ENCODE measurements around the gene VWA8. TPM values are rescaled to one million over a fixed set of nuclear protein-coding genes. Genes with fewer than 3 reads are reported as not detected.

The VWA8 gene
- 26.4 and 26.6 TPM in 2 replicates for total RNA-seq

- intact Hi-C loops (cut with micrococcal nuclease), result loop anchor here (1.0 to 2.0 kb wide), 4 partner anchors 45 to 829 kb away; partner anchors contain the start of gene KBTBD6
- H3K36me3 Mint-ChIP-seq (ENCODE audit: low read depth), result peaks cover 5% of the 10 kb centered on the region
- H3K4me1 Mint-ChIP-seq (ENCODE audit: low read depth), result peaks cover 45% of the 10 kb centered on the region
- peak within 1 kb of the TSS; percentile 95 for H3K4me3 Mint-ChIP-seq
- H3K27me3 Mint-ChIP-seq (ENCODE audit: insufficient read depth), result peaks cover 3% of the 10 kb centered on the region
- DNase-seq (ENCODE audit: low spot score), result peak; percentile 81
- H3K27ac Mint-ChIP-seq, result peak within 1 kb of the TSS; percentile 91
- H3K9me3 Mint-ChIP-seq, result no peaks in the 10 kb centered on the region
Measured at GRCh38 chr13:41960637-41961465, at the start of gene VWA8. TSS of gene VWA8 (minus strand) at chr13:41961109. CDS start at chr13:41961015, 94 bp downstream.

- DNase-seq (ENCODE audit: low spot score), result no peak
- Mint-ChIP-seq H3K4me1 (ENCODE audit: low read depth) (no peaks in the 10 kb centered on the region), H3K9me3 (no peaks in the 10 kb centered on the region), H3K27ac (no peak overlapping the region), H3K4me3 (no peak overlapping the region), H3K36me3 (ENCODE audit: low read depth) (no peaks in the 10 kb centered on the region), H3K27me3 (ENCODE audit: insufficient read depth) (no peaks in the 10 kb centered on the region)
- intact Hi-C loops (cut with micrococcal nuclease), result no loop called here
Measured at GRCh38 chr13:42009057-42009456, 48.1 kb upstream of the VWA8 start.

DNA sequence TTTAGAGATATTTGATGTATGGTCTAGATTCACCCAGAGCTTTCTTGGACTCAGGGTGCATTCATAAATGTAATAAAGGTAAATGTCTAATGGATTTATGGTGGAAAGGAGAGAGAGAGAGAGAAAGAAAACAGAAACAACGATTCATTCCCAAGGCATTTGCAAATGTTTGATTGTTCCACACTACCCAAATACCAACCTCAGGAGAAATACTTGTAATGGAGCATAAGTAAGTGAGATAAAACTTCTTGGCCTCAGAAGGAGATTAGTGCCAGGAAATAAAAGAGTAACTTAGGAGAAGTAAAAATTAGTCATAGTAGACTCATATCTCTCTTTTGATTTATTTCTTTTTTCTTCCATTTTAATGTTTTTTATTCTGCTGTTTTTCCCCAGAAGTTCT lies 46.9 kb upstream of the VWA8 start:
- H3K27ac Mint-ChIP-seq, result no peak overlapping the region
- no peak overlapping the region for H3K4me3 Mint-ChIP-seq
- intact Hi-C loops (cut with micrococcal nuclease), result no loop called here
- no peaks in the 10 kb centered on the region for H3K36me3 Mint-ChIP-seq (ENCODE audit: low read depth)
- H3K27me3 Mint-ChIP-seq (ENCODE audit: insufficient read depth), result no peaks in the 10 kb centered on the region
- no peak for DNase-seq (ENCODE audit: low spot score)
- H3K9me3 Mint-ChIP-seq, result no peaks in the 10 kb centered on the region
- no peaks in the 10 kb centered on the region for H3K4me1 Mint-ChIP-seq (ENCODE audit: low read depth)

DNA sequence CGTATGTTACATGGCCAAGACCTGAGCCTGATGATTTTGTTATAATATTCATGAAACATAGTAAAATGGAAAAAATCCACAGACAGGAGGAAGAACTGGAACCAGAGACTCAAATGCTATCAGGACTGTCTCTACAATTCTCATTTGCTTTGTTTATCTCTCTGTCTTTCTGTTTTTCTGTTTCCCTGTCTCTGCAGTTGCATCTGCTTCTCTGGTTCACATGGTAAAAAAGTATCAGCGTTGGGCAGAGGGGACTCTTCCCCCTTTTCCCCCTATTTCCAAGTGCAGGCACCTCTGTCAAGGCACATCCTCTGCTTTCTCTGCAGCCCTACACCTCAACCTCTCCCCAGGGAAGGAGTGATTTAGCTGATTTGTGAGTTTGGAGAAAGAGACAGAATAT lies 41.2 kb upstream of the VWA8 start:
- intact Hi-C loops (cut with micrococcal nuclease), result no loop called here

DNA sequence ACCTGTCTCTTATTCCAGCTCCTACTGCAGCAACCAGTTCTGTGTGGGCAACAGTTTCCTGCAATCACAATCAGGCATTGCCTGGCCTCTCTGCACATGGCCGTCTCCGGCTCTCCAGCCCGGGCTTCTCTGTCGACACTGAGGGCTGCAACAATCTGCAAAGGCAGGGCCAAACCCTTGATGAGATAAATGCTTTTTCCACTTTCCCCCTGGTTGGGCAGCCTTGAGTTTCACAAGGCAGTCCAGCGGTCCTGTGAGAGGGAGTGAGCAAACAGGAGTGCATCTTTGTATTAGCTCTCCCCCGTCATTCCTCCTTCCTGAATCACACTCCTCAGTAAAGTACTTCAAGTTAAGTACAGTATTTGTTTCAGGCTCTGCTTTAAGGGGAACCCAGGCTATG lies 40.7 kb upstream of the VWA8 start:
- Mint-ChIP-seq H3K9me3 (no peaks in the 10 kb centered on the region), H3K4me3 (no peak overlapping the region), H3K27ac (no peak overlapping the region), H3K4me1 (ENCODE audit: low read depth) (no peaks in the 10 kb centered on the region), H3K36me3 (ENCODE audit: low read depth) (no peaks in the 10 kb centered on the region), H3K27me3 (ENCODE audit: insufficient read depth) (peaks cover 18% of the 10 kb centered on the region)
- intact Hi-C loops (cut with micrococcal nuclease), result no loop called here
- DNase-seq (ENCODE audit: low spot score), result no peak

More for the DNA sequence above, 41.2 kb upstream of the VWA8 start:
- H3K27me3 Mint-ChIP-seq (ENCODE audit: insufficient read depth), result peaks cover 18% of the 10 kb centered on the region
- no peak overlapping the region for H3K27ac Mint-ChIP-seq
- no peaks in the 10 kb centered on the region for H3K9me3 Mint-ChIP-seq
- no peaks in the 10 kb centered on the region for H3K36me3 Mint-ChIP-seq (ENCODE audit: low read depth)
- DNase-seq (ENCODE audit: low spot score), result no peak
- no peaks in the 10 kb centered on the region for H3K4me1 Mint-ChIP-seq (ENCODE audit: low read depth)
- H3K4me3 Mint-ChIP-seq, result no peak overlapping the region

DNA sequence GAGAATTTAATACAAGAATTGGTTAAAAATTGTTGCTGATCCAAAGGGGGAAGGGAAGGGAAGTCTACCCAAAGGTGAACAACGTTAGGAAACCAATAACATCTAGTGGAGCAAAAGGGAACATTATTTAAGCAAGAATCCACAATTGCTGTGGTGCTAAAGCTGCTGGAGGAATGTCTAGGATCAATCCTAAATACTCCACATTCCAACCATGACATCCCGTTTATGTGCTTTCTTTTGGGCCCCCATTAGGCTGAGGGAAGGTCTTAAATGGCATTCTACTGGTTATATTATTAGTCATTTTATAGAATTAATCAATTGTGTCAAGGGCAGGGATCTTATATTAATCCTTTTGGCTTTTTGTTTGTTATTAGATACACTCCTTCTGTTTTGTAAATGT lies 39.9 kb upstream of the VWA8 start:
- H3K4me1 Mint-ChIP-seq (ENCODE audit: low read depth), result no peaks in the 10 kb centered on the region
- intact Hi-C loops (cut with micrococcal nuclease), result no loop called here
- no peaks in the 10 kb centered on the region for H3K36me3 Mint-ChIP-seq (ENCODE audit: low read depth)
- H3K27me3 Mint-ChIP-seq (ENCODE audit: insufficient read depth), result peaks cover 20% of the 10 kb centered on the region
- no peak overlapping the region for H3K27ac Mint-ChIP-seq
- H3K4me3 Mint-ChIP-seq, result no peak overlapping the region
- H3K9me3 Mint-ChIP-seq, result no peaks in the 10 kb centered on the region
- no peak for DNase-seq (ENCODE audit: low spot score)

DNA sequence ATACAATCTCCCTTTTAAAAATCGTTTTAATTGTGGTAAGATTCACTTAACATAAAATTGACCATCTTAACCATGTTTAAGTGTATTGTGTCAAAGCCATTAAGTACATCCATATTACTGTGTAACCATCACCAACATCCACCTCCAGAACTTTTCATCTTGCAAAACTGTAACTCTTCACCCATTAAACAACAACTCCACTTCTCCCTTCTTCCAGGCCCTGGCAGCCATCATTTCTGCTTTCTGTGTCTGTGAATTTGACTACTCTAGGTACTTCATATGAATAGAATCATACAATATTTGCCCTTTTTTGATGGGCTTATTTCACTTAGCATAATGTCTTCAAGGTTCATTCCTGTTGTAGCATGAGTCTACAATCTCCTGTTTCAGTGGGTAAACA lies 36.5 kb upstream of the VWA8 start:
- H3K27ac Mint-ChIP-seq, result no peak overlapping the region
- H3K36me3 Mint-ChIP-seq (ENCODE audit: low read depth), result no peaks in the 10 kb centered on the region
- DNase-seq (ENCODE audit: low spot score), result no peak
- H3K4me3 Mint-ChIP-seq, result no peak overlapping the region
- intact Hi-C loops (cut with micrococcal nuclease), result no loop called here
- no peaks in the 10 kb centered on the region for H3K9me3 Mint-ChIP-seq
- H3K4me1 Mint-ChIP-seq (ENCODE audit: low read depth), result no peaks in the 10 kb centered on the region
- peaks cover 23% of the 10 kb centered on the region for H3K27me3 Mint-ChIP-seq (ENCODE audit: insufficient read depth)

DNA sequence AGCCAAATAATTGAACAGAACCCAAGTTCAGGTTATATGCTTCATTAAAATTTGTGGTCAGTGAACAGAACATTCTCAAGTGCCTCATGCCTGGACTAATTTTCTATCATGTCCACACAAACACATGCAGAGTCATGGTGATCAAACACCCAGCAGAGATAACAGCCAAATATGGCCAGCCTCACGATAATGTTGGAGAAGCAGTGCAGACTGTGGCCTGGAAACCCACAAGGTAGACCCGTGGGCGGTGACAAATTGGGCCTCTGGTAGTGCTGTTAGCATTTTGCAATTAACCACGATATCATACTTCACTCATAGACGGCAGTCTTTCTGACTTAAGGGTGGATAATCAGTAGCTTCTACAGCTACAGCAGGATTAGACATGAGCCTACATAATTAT lies 35.0 kb upstream of the VWA8 start:
- DNase-seq (ENCODE audit: low spot score), result no peak
- H3K9me3 Mint-ChIP-seq, result no peaks in the 10 kb centered on the region
- intact Hi-C loops (cut with micrococcal nuclease), result no loop called here
- H3K27ac Mint-ChIP-seq, result no peak overlapping the region
- no peaks in the 10 kb centered on the region for H3K4me1 Mint-ChIP-seq (ENCODE audit: low read depth)
- peaks cover 23% of the 10 kb centered on the region for H3K27me3 Mint-ChIP-seq (ENCODE audit: insufficient read depth)
- H3K36me3 Mint-ChIP-seq (ENCODE audit: low read depth), result no peaks in the 10 kb centered on the region
- no peak overlapping the region for H3K4me3 Mint-ChIP-seq

DNA sequence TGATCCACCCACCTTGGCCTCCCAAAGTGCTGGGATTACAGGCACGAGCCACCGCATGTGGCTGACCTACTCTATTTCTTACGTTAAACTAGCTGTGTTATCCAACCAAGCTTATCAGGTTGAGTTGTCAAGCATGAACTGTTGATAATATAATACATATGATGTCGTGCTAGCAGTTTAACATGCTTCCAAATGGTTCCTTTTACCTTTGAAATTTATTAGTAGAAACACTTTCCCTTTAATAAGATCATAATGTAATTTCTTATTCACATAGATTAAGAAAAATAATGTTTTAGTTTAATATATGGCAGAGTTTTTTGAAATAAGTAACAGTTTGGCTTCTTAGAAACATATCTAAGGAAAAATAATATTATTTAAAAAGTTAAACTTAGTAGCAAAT lies 34.4 kb upstream of the VWA8 start:
- Mint-ChIP-seq H3K36me3 (ENCODE audit: low read depth) (no peaks in the 10 kb centered on the region), H3K27ac (no peak overlapping the region), H3K4me1 (ENCODE audit: low read depth) (no peaks in the 10 kb centered on the region), H3K4me3 (no peak overlapping the region), H3K27me3 (ENCODE audit: insufficient read depth) (peaks cover 22% of the 10 kb centered on the region), H3K9me3 (no peaks in the 10 kb centered on the region)
- intact Hi-C loops (cut with micrococcal nuclease), result no loop called here
- no peak for DNase-seq (ENCODE audit: low spot score)

- Mint-ChIP-seq H3K9me3 (no peaks in the 10 kb centered on the region), H3K4me3 (no peak overlapping the region), H3K36me3 (ENCODE audit: low read depth) (no peaks in the 10 kb centered on the region), H3K27me3 (ENCODE audit: insufficient read depth) (peaks cover 22% of the 10 kb centered on the region), H3K4me1 (ENCODE audit: low read depth) (no peaks in the 10 kb centered on the region), H3K27ac (no peak overlapping the region)
- intact Hi-C loops (cut with micrococcal nuclease), result no loop called here
- no peak for DNase-seq (ENCODE audit: low spot score)
Measured at GRCh38 chr13:41994696-41995095, 33.8 kb upstream of the VWA8 start.

DNA sequence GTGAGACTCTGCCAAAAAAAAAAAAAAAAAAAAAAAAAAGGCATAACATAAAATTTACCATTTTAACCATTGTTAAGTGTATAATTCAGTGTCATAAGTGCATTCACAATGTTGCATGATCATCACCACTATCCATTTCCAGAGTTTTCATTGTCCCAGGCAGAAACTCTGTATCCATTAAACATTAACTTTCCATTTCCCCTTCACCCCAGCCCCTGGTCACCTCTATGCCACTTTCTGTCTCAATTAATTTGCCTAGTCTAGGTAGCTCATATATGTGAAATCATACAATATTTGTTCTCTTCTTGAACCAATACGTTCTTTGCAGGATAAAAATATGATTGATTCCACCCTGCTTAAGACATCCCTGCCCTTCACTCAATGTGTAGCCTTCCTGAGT lies 31.0 kb upstream of the VWA8 start:
- H3K27me3 Mint-ChIP-seq (ENCODE audit: insufficient read depth), result peaks cover 11% of the 10 kb centered on the region

GRCh38 chr13:41988244-41988643 lies 27.3 kb upstream of the VWA8 start:
- H3K36me3 Mint-ChIP-seq (ENCODE audit: low read depth), result no peaks in the 10 kb centered on the region
- H3K27ac Mint-ChIP-seq, result no peak overlapping the region
- intact Hi-C loops (cut with micrococcal nuclease), result no loop called here
- H3K27me3 Mint-ChIP-seq (ENCODE audit: insufficient read depth), result peaks cover 20% of the 10 kb centered on the region
- no peaks in the 10 kb centered on the region for H3K9me3 Mint-ChIP-seq
- no peak overlapping the region for H3K4me3 Mint-ChIP-seq
- no peak for DNase-seq (ENCODE audit: low spot score)
- H3K4me1 Mint-ChIP-seq (ENCODE audit: low read depth), result no peaks in the 10 kb centered on the region

More for the DNA sequence above, 31.0 kb upstream of the VWA8 start:
- Mint-ChIP-seq H3K36me3 (ENCODE audit: low read depth) (no peaks in the 10 kb centered on the region), H3K4me1 (ENCODE audit: low read depth) (no peaks in the 10 kb centered on the region), H3K27ac (no peak overlapping the region), H3K9me3 (no peaks in the 10 kb centered on the region), H3K4me3 (no peak overlapping the region)
- DNase-seq (ENCODE audit: low spot score), result no peak
- intact Hi-C loops (cut with micrococcal nuclease), result no loop called here

DNA sequence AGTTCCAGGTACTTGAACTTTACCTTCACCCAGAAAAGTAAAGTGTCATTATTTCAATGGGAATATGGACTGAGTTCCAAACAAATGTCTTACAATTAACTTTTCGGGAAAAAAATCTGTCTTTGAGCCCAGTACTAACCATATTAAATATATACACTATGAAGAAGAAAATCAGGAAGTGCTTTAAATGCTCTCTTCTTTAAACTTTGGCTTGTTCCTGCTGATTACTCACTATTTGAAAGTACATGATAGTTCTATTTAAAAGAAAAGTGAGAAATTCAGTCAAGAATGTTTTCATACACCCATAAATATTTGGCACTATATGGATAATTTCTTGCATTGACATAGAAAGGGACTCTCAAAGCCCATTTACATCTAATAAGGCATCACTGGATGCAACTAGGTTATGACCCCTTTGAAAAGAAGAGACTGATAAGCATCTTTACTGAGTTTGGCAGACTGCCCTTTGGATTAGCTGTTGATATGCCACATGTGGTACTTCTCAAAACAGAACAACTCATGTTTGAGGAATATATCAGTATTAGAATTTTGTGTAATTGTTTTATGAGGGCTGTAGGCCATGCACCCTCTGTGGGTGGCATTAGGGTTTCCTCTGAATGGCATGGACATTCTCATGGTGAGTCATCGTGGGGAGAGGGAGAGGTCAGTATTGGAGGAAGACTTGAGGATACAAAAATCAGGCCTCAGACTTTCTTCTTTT lies 25.0 kb upstream of the VWA8 start:
- Mint-ChIP-seq H3K9me3 (no peaks in the 10 kb centered on the region), H3K4me3 (no peak overlapping the region), H3K4me1 (ENCODE audit: low read depth) (no peaks in the 10 kb centered on the region), H3K27me3 (ENCODE audit: insufficient read depth) (peaks cover 29% of the 10 kb centered on the region), H3K27ac (no peak overlapping the region), H3K36me3 (ENCODE audit: low read depth) (no peaks in the 10 kb centered on the region)
- intact Hi-C loops (cut with micrococcal nuclease), result no loop called here
- DNase-seq (ENCODE audit: low spot score), result no peak
